ENCODE measurements around the gene PLEKHA1.

The PLEKHA1 gene

DNA sequence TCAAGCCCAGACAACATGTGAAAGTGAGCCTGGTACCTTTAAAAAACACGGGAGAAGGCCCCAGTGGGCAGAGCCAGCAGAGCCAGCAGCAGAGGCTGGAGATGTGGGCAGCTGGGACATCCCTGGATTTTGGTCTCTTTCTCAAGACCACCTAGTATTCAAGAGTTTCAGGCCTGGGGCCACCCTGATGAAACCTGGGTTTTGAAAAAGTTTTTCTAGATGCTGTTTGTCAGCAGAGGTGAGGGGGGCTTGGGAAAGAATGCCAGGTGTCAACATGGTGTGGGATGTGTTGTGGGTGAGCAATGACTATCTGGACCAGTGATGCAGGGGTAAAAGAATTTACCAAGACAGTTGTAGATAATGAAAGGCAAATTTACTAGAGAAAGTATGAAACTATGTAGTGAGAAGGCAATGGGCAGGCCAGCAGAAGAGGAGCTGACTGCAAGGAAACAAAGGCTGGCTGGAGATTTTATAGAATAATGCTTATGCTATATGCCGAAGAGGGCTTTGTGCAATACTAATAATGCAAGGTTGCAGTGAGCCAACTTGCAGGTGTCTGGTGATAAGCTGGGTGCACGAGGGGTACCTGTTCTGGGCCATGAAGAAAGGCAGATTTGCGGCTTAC is 28.1 kb upstream of the PLEKHA1 start:
- in situ Hi-C loops (cut with MboI; ENCODE audit: low sequenced_read_pairs) = no loop called here

DNA sequence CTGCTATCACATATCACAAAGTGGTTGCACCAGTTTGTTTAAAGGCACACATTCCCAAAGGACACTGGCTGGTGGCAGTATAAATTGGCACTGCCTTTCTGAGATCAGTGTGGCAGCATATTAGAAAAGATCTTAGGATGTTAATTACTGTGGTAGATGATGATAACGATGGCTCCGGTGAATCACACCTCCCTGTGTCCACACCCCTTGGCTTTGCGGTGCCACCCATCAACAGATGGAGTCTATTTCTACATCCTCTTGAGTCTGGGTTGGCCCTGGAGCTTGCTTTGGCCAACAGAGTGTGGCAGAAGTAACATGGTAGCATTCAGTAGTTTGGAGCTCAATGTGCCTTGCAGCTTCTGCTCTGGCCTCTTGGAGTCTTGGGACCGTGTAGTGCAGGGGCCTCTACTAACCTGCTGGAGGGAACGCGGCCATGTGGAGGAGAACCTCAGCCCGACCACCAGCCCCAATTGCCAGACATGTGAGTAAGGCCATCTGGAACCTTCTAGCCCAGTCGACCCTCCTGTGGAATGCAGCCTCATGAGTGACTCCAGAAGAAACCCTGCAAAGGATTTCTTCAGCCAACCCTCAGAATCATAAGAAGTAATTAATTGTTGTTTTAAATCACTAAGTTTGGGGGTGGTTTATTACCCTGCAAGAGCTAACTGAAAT is 27.2 kb upstream of the PLEKHA1 start:
- in situ Hi-C loops (cut with MboI; ENCODE audit: low sequenced_read_pairs) = no loop called here

DNA sequence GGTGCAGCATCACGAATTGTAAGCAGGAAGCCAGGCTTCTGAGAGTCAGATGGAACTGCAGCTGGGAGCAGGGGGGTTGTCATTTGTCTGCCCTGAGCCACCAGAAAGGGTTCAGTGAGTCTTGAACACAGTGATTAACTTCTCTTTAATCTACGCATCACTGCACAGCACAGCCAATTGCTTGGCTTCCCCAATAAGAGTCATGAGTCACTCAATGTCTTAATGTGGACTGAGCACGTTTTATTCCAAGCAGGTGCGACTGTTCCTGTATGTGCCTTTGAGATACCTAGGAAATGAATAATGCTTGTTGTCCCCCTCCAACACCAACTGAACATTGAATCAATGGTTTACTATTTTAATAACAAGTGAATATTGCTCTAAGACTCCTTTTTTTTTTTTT is 26.0 kb upstream of the PLEKHA1 start:
- in situ Hi-C loops (cut with MboI; ENCODE audit: low sequenced_read_pairs) = no loop called here

- in situ Hi-C loops (cut with MboI; ENCODE audit: low sequenced_read_pairs) = no loop called here
Observed at GRCh38 chr10:122348935-122349361, 25.6 kb upstream of the PLEKHA1 start.

- in situ Hi-C loops (cut with MboI; ENCODE audit: low sequenced_read_pairs) = no loop called here
Observed at GRCh38 chr10:122349758-122350369, 24.6 kb upstream of the PLEKHA1 start.

DNA sequence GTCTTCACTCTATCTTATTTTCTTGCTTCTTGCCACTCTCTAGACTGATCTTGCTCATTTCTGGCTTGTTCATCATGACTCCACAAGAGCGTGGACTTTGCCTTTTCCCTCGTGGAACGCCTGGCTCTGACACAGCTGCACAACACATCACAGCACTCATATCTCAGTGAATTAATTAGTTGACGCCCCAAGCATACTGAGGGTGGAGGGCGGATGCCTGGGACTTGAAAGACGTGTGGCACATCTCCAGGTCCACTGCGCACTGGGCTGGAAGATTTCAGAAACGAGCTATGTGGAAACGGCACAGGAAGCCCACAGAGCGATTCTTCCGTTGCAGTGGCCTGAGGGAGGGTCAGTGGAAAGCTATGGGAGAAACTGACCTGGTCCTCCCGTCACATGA is 23.6 kb upstream of the PLEKHA1 start:
- in situ Hi-C loops (cut with MboI; ENCODE audit: low sequenced_read_pairs) = no loop called here

DNA sequence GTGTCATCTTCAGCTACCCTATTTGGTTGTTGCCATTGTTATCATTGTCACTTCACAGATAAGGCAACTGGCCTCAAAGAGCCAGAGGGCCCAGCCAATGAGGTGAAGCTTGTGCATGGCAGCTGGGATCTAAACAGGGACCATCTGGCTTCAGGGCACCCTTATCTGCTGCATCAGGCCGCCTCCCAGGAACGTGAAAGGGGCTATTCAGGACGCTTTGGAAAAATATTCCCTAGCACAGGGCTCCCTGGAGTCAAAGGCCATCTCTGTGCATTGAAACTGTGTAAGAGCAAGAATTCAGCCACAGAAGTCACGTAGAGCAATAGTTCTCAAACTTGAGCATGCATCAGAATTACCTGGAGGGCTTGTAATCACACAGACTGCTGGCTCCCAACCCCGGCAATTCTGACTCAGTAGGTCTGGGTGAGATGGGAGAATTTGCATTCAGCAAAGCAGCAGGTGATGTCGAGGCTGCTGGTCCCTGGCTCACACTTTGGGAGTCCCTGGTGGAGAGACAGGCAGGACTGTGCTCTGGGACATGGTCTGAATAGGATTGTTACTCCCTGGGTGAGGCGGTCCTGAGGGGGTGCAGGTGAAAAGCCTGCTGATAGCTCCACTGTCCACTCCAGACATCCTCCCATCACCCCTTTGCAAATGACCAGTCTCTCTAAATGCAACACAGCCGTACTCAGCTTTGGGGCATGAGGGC is 21.5 kb upstream of the PLEKHA1 start:
- in situ Hi-C loops (cut with MboI; ENCODE audit: low sequenced_read_pairs) = no loop called here

GRCh38 chr10:122354383-122354782 is 20.1 kb upstream of the PLEKHA1 start:
- in situ Hi-C loops (cut with MboI; ENCODE audit: low sequenced_read_pairs) = no loop called here

GRCh38 chr10:122357685-122358084 is 16.8 kb upstream of the PLEKHA1 start:
- in situ Hi-C loops (cut with MboI; ENCODE audit: low sequenced_read_pairs) = no loop called here

GRCh38 chr10:122359621-122360020 is 14.9 kb upstream of the PLEKHA1 start:
- in situ Hi-C loops (cut with MboI; ENCODE audit: low sequenced_read_pairs) = no loop called here

DNA sequence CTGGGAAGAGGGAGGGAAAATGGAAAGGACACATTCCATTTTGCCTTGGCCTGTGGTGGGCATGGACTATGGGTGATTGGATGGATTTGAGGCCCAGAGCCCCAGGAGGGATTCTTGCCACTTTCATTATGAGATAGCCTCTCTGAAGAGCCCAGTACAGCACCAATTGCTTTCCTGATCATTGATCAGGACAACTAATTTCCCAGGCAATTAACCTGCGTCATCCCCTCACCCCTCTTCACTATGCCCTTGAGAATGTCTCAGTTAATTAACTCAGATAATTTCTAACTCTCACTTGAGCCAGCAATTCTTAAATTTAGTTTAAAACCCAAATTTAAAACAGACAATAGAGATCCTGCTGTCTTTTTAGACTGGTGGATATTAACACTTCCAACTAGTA is 13.5 kb upstream of the PLEKHA1 start:
- in situ Hi-C loops (cut with MboI; ENCODE audit: low sequenced_read_pairs) = no loop called here

GRCh38 chr10:122362031-122362592 is 12.4 kb upstream of the PLEKHA1 start:
- in situ Hi-C loops (cut with MboI; ENCODE audit: low sequenced_read_pairs) = no loop called here

DNA sequence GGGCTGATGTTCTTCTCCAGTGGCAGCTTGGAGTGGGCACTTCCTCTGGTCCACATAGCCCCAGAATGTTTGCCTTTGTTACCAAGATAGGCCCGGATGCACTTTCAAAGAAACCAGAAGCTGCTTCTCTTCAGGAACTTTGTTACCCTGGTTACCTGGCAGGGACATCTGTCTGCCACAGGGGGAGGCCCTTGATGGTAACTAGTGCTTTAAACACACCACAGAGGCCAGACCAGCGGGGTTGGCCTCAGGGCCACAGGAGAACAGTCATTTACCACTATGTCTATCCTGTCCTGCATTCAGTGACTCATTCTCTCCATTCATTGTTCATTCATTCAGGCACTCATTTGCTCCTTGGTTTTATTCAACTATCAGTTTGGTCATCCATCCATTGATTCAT is 11.9 kb upstream of the PLEKHA1 start:
- in situ Hi-C loops (cut with MboI; ENCODE audit: low sequenced_read_pairs) = no loop called here

GRCh38 chr10:122363311-122363710 is 11.2 kb upstream of the PLEKHA1 start:
- in situ Hi-C loops (cut with MboI; ENCODE audit: low sequenced_read_pairs) = no loop called here

GRCh38 chr10:122363722-122364463 is 10.6 kb upstream of the PLEKHA1 start:
- in situ Hi-C loops (cut with MboI; ENCODE audit: low sequenced_read_pairs) = no loop called here

GRCh38 chr10:122368502-122369254 is 5.8 kb upstream of the PLEKHA1 start:
- in situ Hi-C loops (cut with MboI; ENCODE audit: low sequenced_read_pairs) = no loop called here

DNA sequence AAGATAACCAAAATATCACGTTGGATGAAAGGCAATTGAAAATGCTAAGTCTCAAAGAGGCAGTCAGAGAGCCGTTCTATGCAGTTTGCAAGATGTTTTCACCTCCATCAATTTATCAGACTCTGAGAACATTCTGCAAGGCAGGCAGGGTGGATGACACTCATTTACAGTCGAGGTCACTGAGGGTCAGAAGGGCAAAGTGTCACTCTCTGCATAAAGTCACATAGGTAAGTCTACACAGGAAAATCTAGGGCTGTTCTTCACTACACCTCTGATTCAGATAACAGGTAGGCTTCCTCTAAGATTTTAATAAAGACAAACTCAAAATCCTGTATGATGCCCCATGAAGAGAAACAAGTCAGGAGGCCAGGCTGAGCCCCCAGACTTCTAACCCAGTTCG is 1.4 kb upstream of the PLEKHA1 start:
- in situ Hi-C loops (cut with MboI; ENCODE audit: low sequenced_read_pairs) = no loop called here

DNA sequence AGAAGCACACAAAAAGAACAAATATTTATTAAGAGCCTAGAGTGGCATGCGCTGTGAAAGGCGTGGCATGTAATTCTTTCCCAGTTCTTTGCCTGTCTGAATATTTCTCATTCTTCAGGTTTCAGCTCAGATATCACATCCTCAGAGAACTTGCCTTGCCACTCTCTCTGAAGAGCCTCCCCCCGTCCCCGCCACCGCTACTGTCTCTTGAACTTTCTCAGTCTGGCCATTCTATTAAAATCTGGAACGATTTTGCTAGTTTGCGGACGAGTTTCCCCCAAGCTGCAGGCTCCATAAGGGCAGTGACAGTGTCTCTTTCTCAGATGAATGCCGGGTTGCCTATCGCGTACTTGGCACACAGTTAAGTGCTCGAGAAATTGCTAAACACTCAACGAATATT is 787 bp upstream of the PLEKHA1 start:
- in situ Hi-C loops (cut with MboI; ENCODE audit: low sequenced_read_pairs) = no loop called here

- in situ Hi-C loops (cut with MboI; ENCODE audit: low sequenced_read_pairs) = no loop called here
Observed at GRCh38 chr10:122374859-122375678, 561 bp downstream of the PLEKHA1 start.

Measured in hTERT RPE-1 (cell line).